PC-3 (cell line): Measurements from ENCODE around the gene CDK15. TPM values are rescaled to one million over a fixed set of nuclear protein-coding genes. Genes with fewer than 3 reads are reported as not detected.

Experiments
- ATAC-seq: fragments of 200-7000 bp; cut with Tn5 transposase; 2 replicates; pipeline ENCODE4 v1.9.1; 2020; ENCODE audit warnings: mild to moderate bottlenecking, moderate library complexity
- BruUV-seq: library from RNA; stranded (reverse); fragments of 400-500 nt; replicated peaks from 2 replicates; lab custom pipeline; 2021; lab: Mats Ljungman, UMichigan
- CTCF ChIA-PET: fragments of 300-600 bp; sonication (Branson Sonifier 250); formaldehyde crosslinking; loops from one replicate; lab custom pipeline; 2022; ENCODE audit warnings: antibody characterized with exemption; lab: Charles Lee
- POLR2A ChIA-PET: fragments of 300-600 bp; sonication (Branson Sonifier 250); formaldehyde crosslinking; loops from one replicate; lab custom pipeline; 2022; ENCODE audit warnings: antibody characterized with exemption; ENCODE audit not compliant: unreplicated experiment; lab: Charles Lee
- DNase-seq: peaks from one replicate; pipeline ENCODE4 v3.0.0-alpha.2; 2015
- H2AFZ ChIP-seq: fragments of 300-600 bp; sonication (generic); 2 replicates; pipeline ENCODE4 v1.6.0; 2016; ENCODE audit warnings: antibody characterized with exemption, low read length
- H3F3A ChIP-seq: fragments of 300-600 bp; sonication (generic); one replicate; pipeline ENCODE4 v1.6.0; 2017; ENCODE audit warnings: antibody characterized with exemption, low read length, control low read depth, mild to moderate bottlenecking; ENCODE audit not compliant: unreplicated experiment
- H3K27ac ChIP-seq: fragments of 300-600 bp; sonication (generic); 2 replicates; pipeline ENCODE4 v1.5.1; 2016; ENCODE audit warnings: mild to moderate bottlenecking, low read length
- H3K27me3 ChIP-seq: fragments of 300-600 bp; sonication (generic); 2 replicates; pipeline ENCODE4 v1.6.1; 2016; ENCODE audit warnings: low read length, mixed read lengths
- H3K36me3 ChIP-seq: fragments of 300-600 bp; sonication (generic); 2 replicates; pipeline ENCODE4 v1.6.1; 2016; ENCODE audit warnings: low read depth, mixed run types, low read length, mixed read lengths
- H3K4me1 ChIP-seq: fragments of 300-600 bp; sonication (generic); 2 replicates; pipeline ENCODE4 v1.5.1; 2016; ENCODE audit warnings: low read length; ENCODE audit not compliant: insufficient read depth
- H3K4me2 ChIP-seq: fragments of 300-600 bp; sonication (generic); 2 replicates; pipeline ENCODE4 v1.6.0; 2016; ENCODE audit warnings: low read length
- H3K4me3 ChIP-seq: fragments of 300-600 bp; sonication (generic); 2 replicates; pipeline ENCODE4 v1.5.1; 2016; ENCODE audit warnings: mild to moderate bottlenecking, low read length, mixed read lengths
- H3K79me2 ChIP-seq: fragments of 300-600 bp; sonication (generic); 2 replicates; pipeline ENCODE4 v1.6.1; 2017; ENCODE audit warnings: low read length, mixed read lengths
- H3K9ac ChIP-seq: fragments of 300-600 bp; sonication (generic); 2 replicates; pipeline ENCODE4 v1.6.0; 2016; ENCODE audit warnings: mild to moderate bottlenecking, low read length
- H3K9me2 ChIP-seq: fragments of 300-600 bp; sonication (generic); replicated peaks from 2 replicates; pipeline ENCODE4 v1.6.1; 2016; ENCODE audit warnings: mixed run types, low read length, mixed read lengths
- H3K9me3 ChIP-seq: fragments of 300-600 bp; sonication (generic); 2 replicates; pipeline ENCODE4 v1.6.1; 2016; ENCODE audit warnings: low read length, mixed read lengths
- H4K20me1 ChIP-seq: fragments of 300-600 bp; sonication (generic); 2 replicates; pipeline ENCODE4 v1.6.1; 2016; ENCODE audit warnings: low read length, mixed read lengths
- EZH2 ChIP-seq: fragments of 300-600 bp; sonication (generic); IDR thresholded peaks from one replicate; pipeline ENCODE4 v1.6.1; 2017; ENCODE audit warnings: antibody characterized with exemption, mild to moderate bottlenecking, low read length; ENCODE audit not compliant: unreplicated experiment
- EZH2phosphoT487 ChIP-seq: fragments of 300-600 bp; sonication (generic); IDR thresholded peaks from 2 replicates; pipeline ENCODE4 v1.6.1; 2018; ENCODE audit warnings: mild to moderate bottlenecking, antibody characterized with exemption, low read length, borderline replicate concordance
- intact Hi-C: fragments of 100-400 bp; cut with micrococcal nuclease; formaldehyde crosslinking; loops from 2 replicates; pipeline ENCODE4 v1.9.0; 2023
- total RNA-seq: library from RNA; depleted of rRNA; stranded (reverse); fragments of >200 nt; gene quantifications from 2 replicates; pipeline ENCODE4 v1.2.3, GENCODE V29; 2014
- TF ChIP-seq, protein P1 (sequence below): fragments of 300-600 bp; sonication (generic); conservative IDR thresholded peaks from 2 replicates; pipeline ENCODE4 v1.5.1; 2017; ENCODE audit warnings: antibody characterized with exemption, low read depth, mild to moderate bottlenecking, low read length

Gene CDK15
- total RNA-seq, 1 experiment from 2014 or later, result 2.4 TPM

DNA sequence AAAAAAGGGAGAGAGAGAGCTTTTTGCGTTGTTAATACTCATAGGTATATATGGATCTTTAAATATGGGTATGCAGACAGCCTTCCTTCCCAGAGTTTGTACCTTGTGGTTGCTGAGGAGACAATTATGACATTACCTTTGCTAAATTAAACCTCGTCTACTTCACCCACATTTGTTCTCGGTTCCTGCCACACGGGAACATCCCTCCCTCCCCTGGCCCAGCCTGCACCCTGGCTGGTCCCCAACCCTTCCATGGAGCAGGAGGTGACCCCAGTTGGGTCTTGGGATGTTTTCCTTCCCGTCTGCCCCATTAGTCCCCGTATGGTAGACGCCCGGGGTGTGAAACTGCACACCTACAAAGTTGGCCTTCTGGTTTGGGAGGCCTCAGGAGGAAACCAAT, 122.0 kb downstream of the CDK15 start:
- Histone ChIP-seq H3K79me2 (no peaks in the 10 kb centered on the region), H3K9me2 (no peaks in the 10 kb centered on the region), H4K20me1 (no peaks in the 10 kb centered on the region), H3K4me3 (no peak overlapping the region), H3K36me3 (no peaks in the 10 kb centered on the region), H3K27me3 (0 out of 2 replicates have a peak, but pooled peaks cover 3% of the 10 kb centered on the region), H3K27ac (no peak overlapping the region), H3K4me1 (no peaks in the 10 kb centered on the region), H2AFZ (no peak overlapping the region), H3K9ac (no peak overlapping the region), H3K4me2 (no peak overlapping the region), H3K9me3 (no peaks in the 10 kb centered on the region), H3F3A (no peaks in the 10 kb centered on the region)
- DNase-seq (no peak), ATAC-seq (no peak)
- ChIA-PET POLR2A (no interaction called here), CTCF (interaction anchor here (0.6 kb wide), 1 partner anchor 16 kb away, joined by 10 read pairs; no protein-coding TSS in a partner anchor)
- BruUV-seq, result no TSS peak
- intact Hi-C loops, result no loop called here
- TF ChIP-seq, protein P1, sequence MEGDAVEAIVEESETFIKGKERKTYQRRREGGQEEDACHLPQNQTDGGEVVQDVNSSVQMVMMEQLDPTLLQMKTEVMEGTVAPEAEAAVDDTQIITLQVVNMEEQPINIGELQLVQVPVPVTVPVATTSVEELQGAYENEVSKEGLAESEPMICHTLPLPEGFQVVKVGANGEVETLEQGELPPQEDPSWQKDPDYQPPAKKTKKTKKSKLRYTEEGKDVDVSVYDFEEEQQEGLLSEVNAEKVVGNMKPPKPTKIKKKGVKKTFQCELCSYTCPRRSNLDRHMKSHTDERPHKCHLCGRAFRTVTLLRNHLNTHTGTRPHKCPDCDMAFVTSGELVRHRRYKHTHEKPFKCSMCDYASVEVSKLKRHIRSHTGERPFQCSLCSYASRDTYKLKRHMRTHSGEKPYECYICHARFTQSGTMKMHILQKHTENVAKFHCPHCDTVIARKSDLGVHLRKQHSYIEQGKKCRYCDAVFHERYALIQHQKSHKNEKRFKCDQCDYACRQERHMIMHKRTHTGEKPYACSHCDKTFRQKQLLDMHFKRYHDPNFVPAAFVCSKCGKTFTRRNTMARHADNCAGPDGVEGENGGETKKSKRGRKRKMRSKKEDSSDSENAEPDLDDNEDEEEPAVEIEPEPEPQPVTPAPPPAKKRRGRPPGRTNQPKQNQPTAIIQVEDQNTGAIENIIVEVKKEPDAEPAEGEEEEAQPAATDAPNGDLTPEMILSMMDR, result no peak
- TF ChIP-seq EZH2 (no peak), EZH2phosphoT487 (no peak)

DNA sequence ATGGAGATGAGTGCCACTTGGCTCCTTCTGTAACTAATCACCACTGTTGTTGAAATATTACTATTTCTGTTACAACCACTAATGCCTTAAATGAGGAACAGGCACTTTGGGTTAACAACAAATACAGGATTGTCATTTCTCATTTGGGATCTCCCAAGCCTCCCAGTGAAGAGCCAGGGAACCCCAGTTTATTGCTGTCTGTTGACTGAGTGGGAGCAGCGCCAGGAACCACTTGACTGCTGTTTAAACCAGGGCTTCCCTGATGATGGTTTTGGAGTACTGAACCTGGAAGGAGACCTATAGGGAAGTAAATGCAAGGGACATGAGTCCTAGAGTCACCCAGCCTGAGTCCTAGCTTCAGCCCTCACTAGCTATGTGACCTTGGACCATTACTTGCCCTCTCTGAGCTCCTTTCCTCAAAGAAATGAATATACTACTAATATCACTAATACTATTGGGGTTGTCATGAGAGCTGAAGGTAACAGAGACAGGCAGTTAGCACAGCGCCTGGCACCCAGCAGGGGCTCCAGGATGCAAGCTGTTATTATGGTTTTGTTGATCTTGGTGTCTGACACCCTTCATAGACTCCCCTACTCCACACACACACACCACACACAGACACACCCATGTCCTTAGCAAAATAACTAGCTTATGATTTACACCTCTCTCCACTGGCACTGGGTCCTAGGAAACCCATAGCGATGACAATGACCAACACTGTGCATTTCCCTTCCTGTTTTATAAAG, 123.1 kb downstream of the CDK15 start:
- no peaks in the 10 kb centered on the region for H3F3A ChIP-seq
- intact Hi-C loops, result no loop called here
- H2AFZ ChIP-seq, result no peak overlapping the region
- ATAC-seq (no peak), DNase-seq (no peak)
- no peak overlapping the region for H3K9ac ChIP-seq
- no peak overlapping the region for H3K27ac ChIP-seq
- TF ChIP-seq, protein P1, result no peak
- no peak for TF ChIP-seq EZH2
- no peak for TF ChIP-seq EZH2phosphoT487
- ChIA-PET CTCF (no interaction called here), POLR2A (no interaction called here)
- no peaks in the 10 kb centered on the region for H4K20me1 ChIP-seq
- H3K9me2 ChIP-seq, result no peaks in the 10 kb centered on the region
- no peaks in the 10 kb centered on the region for H3K36me3 ChIP-seq
- H3K79me2 ChIP-seq, result no peaks in the 10 kb centered on the region
- no peak overlapping the region for H3K4me2 ChIP-seq
- BruUV-seq, result no TSS peak
- H3K4me1 ChIP-seq, result no peaks in the 10 kb centered on the region
- no peaks in the 10 kb centered on the region for H3K9me3 ChIP-seq
- 0 out of 2 replicates have a peak, but pooled peaks cover under 1% of the 10 kb centered on the region for H3K27me3 ChIP-seq
- no peak overlapping the region for H3K4me3 ChIP-seq

DNA sequence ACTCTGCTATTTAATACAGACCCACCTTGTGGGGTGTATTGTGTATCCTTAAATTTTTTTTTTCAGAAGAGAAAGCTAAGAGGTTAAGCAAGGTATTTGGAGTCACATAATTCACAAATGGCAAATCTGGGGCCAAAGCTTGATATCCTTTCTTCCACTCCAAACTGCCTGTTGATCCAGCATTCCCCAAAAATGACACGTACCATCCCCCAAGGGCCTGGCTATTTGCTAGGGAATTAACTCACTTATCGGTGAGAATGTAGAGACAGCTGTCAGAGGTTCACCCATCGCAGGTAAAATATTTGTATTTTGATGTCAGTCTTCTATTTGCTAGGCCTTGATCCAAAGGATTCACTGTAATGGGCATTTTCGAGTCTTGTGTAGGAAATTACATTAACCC, 123.7 kb downstream of the CDK15 start:
- no peak overlapping the region for H3K9ac ChIP-seq
- intact Hi-C loops, result no loop called here
- TF ChIP-seq, protein P1, result no peak
- TF ChIP-seq EZH2phosphoT487 (no peak), EZH2 (no peak)
- ChIA-PET CTCF (no interaction called here), POLR2A (no interaction called here)
- no peak for DNase-seq
- H3K4me3 ChIP-seq, result no peak overlapping the region
- H3K9me3 ChIP-seq, result no peaks in the 10 kb centered on the region
- H3F3A ChIP-seq, result no peaks in the 10 kb centered on the region
- no peaks in the 10 kb centered on the region for H4K20me1 ChIP-seq
- no peak overlapping the region for H3K27ac ChIP-seq
- H3K9me2 ChIP-seq, result no peaks in the 10 kb centered on the region
- BruUV-seq, result no TSS peak
- ATAC-seq, result no peak
- H3K4me2 ChIP-seq, result no peak overlapping the region
- H3K27me3 ChIP-seq, result no peaks in the 10 kb centered on the region
- no peak overlapping the region for H2AFZ ChIP-seq
- H3K79me2 ChIP-seq, result no peaks in the 10 kb centered on the region
- H3K36me3 ChIP-seq, result no peaks in the 10 kb centered on the region
- H3K4me1 ChIP-seq, result no peaks in the 10 kb centered on the region
